Immature natural killer cell (primary cell): ENCODE results near the gene HDAC2. TPM values are rescaled to one million over a fixed set of nuclear protein-coding genes. Genes with fewer than 3 reads are reported as not detected.
A peak's percentile ranks its signal among the peaks of the same experiment; 100 is the strongest.
"Not testable (repeated sequence)": the region's sequence is repeated elsewhere in the genome, so short reads cannot be mapped to it uniquely, and the experiment has no call there.

Experiments used
- DNase-seq, 3 donors: peaks; one replicate each; pipeline ENCODE4 v3.0.0; 2022; ENCODE audit warnings: mixed read lengths in 1 of 3
- H3K27ac Mint-ChIP-seq, 6 donors: one replicate each; pipeline ENCODE4 v1.8.0; 2020; ENCODE audit warnings: mixed read lengths in 6 of 6, mild to moderate bottlenecking in 5 of 6, inconsistent platforms in 4 of 6, moderate library complexity in 3 of 6
- H3K27me3 Mint-ChIP-seq, 3 donors: one replicate each; pipeline ENCODE4 v1.8.0; 2020 to 2021; ENCODE audit warnings: low read depth in 3 of 3, mild to moderate bottlenecking in 3 of 3, mixed read lengths in 3 of 3, moderate library complexity in 3 of 3, inconsistent platforms in 1 of 3
- H3K36me3 Mint-ChIP-seq, 3 donors: one replicate each; pipeline ENCODE4 v1.8.0; 2020; ENCODE audit warnings: mixed read lengths in 3 of 3, inconsistent platforms in 2 of 3, mild to moderate bottlenecking in 2 of 3
- H3K4me1 Mint-ChIP-seq, 2 donors: one replicate each; pipeline ENCODE4 v1.8.0; 2020; ENCODE audit warnings: inconsistent platforms in 2 of 2, mild to moderate bottlenecking in 2 of 2, mixed read lengths in 2 of 2, moderate library complexity in 1 of 2
- H3K4me3 Mint-ChIP-seq, 5 donors: one replicate each; pipeline ENCODE4 v1.8.0; 2020; ENCODE audit warnings: mild to moderate bottlenecking in 5 of 5, mixed read lengths in 5 of 5, inconsistent platforms in 3 of 5, moderate library complexity in 3 of 5
- H3K9me3 Mint-ChIP-seq, 6 donors: one replicate each; pipeline ENCODE4 v1.8.0; 2020; ENCODE audit warnings: mild to moderate bottlenecking in 6 of 6, mixed read lengths in 6 of 6, inconsistent platforms in 4 of 6, moderate library complexity in 3 of 6
- polyA plus RNA-seq, 3 donors: library from polyadenylated mRNA; unstranded; fragments of 300-500 nt; fragmentation: Illumina TruSeq; gene quantifications; one replicate each; pipeline ENCODE4 v1.2.3, GENCODE V29; 2021

HDAC2 gene
- polyA plus RNA-seq, 3 donors from 2014 or later: 61.2 to 103 (median 90.3) TPM

DNA sequence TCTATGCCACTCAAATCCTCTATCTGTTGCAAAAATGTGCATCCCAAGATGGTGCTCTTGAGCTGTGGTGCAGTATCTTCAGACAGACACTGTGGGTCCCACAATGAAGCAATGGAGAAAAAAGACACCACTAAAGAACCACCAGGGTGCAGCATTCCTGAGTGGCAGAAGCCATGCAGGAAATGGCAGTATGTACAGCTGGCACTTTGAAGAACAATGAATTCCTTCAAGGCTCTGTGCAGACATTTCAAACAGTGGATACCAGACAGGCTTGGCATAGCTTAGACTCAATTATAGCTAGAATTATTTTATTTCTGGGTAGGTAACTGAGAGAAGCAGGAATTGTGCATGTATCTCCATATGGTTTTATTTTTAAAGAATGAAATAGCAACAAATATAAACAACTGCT lies 24.0 kb upstream of the HDAC2 start:
- H3K9me3 Mint-ChIP-seq: no peaks in the 10 kb centered on the region
- DNase-seq: no peak
- H3K27ac Mint-ChIP-seq: no peak overlapping the region
- no peaks in the 10 kb centered on the region for H3K4me1 Mint-ChIP-seq
- H3K36me3 Mint-ChIP-seq: no peaks in the 10 kb centered on the region
- H3K4me3 Mint-ChIP-seq: no peak overlapping the region
- peaks cover 1 to 7% (median 3%) of the 10 kb centered on the region in 3 donors for H3K27me3 Mint-ChIP-seq

GRCh38 chr6:113989675-113990074 lies 18.7 kb upstream of the HDAC2 start:
- no peaks in the 10 kb centered on the region for H3K36me3 Mint-ChIP-seq
- H3K4me1 Mint-ChIP-seq: no peaks in the 10 kb centered on the region
- H3K27ac Mint-ChIP-seq: no peak overlapping the region
- no peaks in the 10 kb centered on the region for H3K9me3 Mint-ChIP-seq
- peaks cover 1 to 10% (median 10%) of the 10 kb centered on the region in 3 donors for H3K27me3 Mint-ChIP-seq
- no peak for DNase-seq
- no peak overlapping the region for H3K4me3 Mint-ChIP-seq

GRCh38 chr6:113982675-113983074 lies 11.7 kb upstream of the HDAC2 start:
- not testable (repeated sequence) for H3K4me1 Mint-ChIP-seq, H3K36me3 Mint-ChIP-seq, H3K9me3 Mint-ChIP-seq, H3K27me3 Mint-ChIP-seq, H3K4me3 Mint-ChIP-seq, H3K27ac Mint-ChIP-seq, DNase-seq

GRCh38 chr6:113982055-113982550 lies 11.2 kb upstream of the HDAC2 start:
- Mint-ChIP-seq H3K4me3 (no peak overlapping the region), H3K36me3 (no peaks in the 10 kb centered on the region), H3K9me3 (no peaks in the 10 kb centered on the region), H3K4me1 (no peaks in the 10 kb centered on the region), H3K27ac (no peak overlapping the region), H3K27me3 (peaks cover 0 to 5% (median 0%) of the 10 kb centered on the region in 3 donors)
- DNase-seq: no peak

- H3K9me3 Mint-ChIP-seq: no peaks in the 10 kb centered on the region
- DNase-seq: no peak
- H3K36me3 Mint-ChIP-seq: no peaks in the 10 kb centered on the region
- no peaks in the 10 kb centered on the region for H3K4me1 Mint-ChIP-seq
- no peak overlapping the region for H3K4me3 Mint-ChIP-seq
- peaks cover 0 to 5% (median 0%) of the 10 kb centered on the region in 3 donors for H3K27me3 Mint-ChIP-seq
- no peak overlapping the region for H3K27ac Mint-ChIP-seq
These were observed 10.1 kb upstream of the HDAC2 start for GRCh38 chr6:113980937-113981554.

DNA sequence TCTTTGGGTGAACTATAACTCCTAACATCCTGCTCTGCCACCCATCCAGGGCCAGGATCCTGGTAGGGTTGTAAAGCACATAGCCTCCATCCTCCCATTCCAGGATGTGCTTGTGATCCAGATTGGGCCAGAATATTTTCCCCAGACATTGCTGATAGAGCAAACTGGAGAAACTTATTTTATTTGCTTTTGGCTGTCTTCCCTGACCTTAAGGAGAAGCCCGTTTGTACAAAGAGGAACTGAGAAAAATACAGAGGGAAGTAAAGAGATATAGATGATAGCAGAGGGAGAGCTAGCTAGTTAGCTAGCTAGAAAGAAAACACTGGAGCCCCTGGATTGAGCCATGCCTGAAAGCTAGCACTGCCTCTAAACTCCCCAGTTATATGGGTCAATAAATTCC lies 9.0 kb upstream of the HDAC2 start:
- no peaks in the 10 kb centered on the region for H3K9me3 Mint-ChIP-seq
- no peak overlapping the region for H3K27ac Mint-ChIP-seq
- DNase-seq: no peak
- H3K27me3 Mint-ChIP-seq: peaks cover 0 to 5% (median 0%) of the 10 kb centered on the region in 3 donors
- H3K4me3 Mint-ChIP-seq: no peak overlapping the region
- no peaks in the 10 kb centered on the region for H3K36me3 Mint-ChIP-seq
- H3K4me1 Mint-ChIP-seq: no peaks in the 10 kb centered on the region

DNA sequence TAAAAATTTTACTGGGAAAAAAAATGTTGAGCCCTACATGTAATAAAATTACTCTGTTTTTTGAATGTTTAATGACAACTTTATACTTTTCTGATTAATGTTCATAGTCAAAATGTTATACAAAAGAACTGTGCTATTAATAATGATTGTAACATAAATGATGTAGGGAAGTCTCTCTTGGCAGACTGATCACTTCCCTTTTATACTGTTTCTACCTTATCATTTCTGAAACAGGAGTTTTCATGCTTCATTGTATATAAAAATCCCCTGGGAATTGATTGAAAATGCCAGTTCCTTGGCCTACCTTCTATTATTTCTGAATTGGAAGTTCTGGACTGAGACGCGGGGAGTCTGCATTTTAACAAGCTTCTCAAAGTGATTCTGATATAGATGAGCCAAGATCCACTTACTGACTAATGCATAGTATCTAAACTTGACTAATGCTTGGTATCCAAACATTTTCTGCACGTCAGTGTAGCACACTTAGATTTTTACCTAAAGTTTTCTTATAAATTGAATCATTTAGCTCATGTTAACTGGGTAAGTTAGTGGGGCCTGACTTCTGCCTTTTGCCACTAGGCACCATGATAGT lies 7.2 kb upstream of the HDAC2 start:
- Mint-ChIP-seq H3K4me3 (no peak overlapping the region), H3K27me3 (peaks cover 0 to 2% (median 0%) of the 10 kb centered on the region in 3 donors), H3K27ac (no peak overlapping the region)

DNA sequence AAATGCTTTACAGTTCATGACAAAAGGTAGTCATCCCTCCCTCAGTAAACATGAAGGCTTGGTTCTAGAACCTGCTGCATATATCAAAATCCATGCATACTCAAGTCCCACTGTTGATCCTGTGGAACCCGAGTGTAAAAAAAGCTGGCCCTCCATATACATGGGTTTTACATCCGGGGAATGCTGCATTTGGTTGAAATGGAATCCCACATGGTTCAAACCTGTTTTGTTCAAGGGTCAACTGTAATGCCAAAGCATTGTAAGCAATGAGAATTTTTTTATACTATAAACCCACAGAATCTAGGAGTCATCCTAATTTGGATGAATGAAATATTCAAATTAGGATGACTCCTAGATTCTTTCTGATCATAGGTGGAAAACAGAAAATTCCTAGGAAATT lies 5.9 kb upstream of the HDAC2 start:
- H3K36me3 Mint-ChIP-seq: no peaks in the 10 kb centered on the region
- no peak overlapping the region for H3K27ac Mint-ChIP-seq
- peaks cover 0 to 4% (median 2%) of the 10 kb centered on the region in 3 donors for H3K27me3 Mint-ChIP-seq
- DNase-seq: no peak
- no peaks in the 10 kb centered on the region for H3K9me3 Mint-ChIP-seq
- H3K4me3 Mint-ChIP-seq: no peak overlapping the region
- H3K4me1 Mint-ChIP-seq: peaks cover 0 to 9% of the 10 kb centered on the region in 2 donors

More for the DNA sequence above, 7.2 kb upstream of the HDAC2 start:
- H3K36me3 Mint-ChIP-seq: no peaks in the 10 kb centered on the region
- H3K4me1 Mint-ChIP-seq: no peaks in the 10 kb centered on the region
- no peak for DNase-seq
- no peaks in the 10 kb centered on the region for H3K9me3 Mint-ChIP-seq

- Mint-ChIP-seq H3K4me1 (peaks cover 25 to 42% of the 10 kb centered on the region in 2 donors), H3K9me3 (no peaks in the 10 kb centered on the region), H3K27ac (peak overlapping the region in 5 of 6 donors; percentile 22 to 97 (median 93)), H3K27me3 (peaks cover 7 to 20% (median 9%) of the 10 kb centered on the region in 3 donors), H3K36me3 (no peaks in the 10 kb centered on the region), H3K4me3 (peak overlapping the region; percentile 92 to 98 (median 97))
- no peak for DNase-seq
These were observed 793 bp upstream of the HDAC2 start for GRCh38 chr6:113971741-113972140.

GRCh38 chr6:113969888-113970804 lies 802 bp downstream of the HDAC2 start:
- Mint-ChIP-seq H3K27ac (peak overlapping the region; percentile 74 to 97 (median 92)), H3K27me3 (peaks cover 7 to 20% (median 9%) of the 10 kb centered on the region in 3 donors), H3K4me3 (peak overlapping the region; percentile 92 to 98 (median 97)), H3K4me1 (peaks cover 25 to 50% of the 10 kb centered on the region in 2 donors), H3K36me3 (no peaks in the 10 kb centered on the region), H3K9me3 (no peaks in the 10 kb centered on the region)
- peak; percentile 57 to 60 (median 60) for DNase-seq

- peak overlapping the region; percentile 5 to 96 (median 35) for H3K4me3 Mint-ChIP-seq
- H3K9me3 Mint-ChIP-seq: no peaks in the 10 kb centered on the region
- peaks cover 33 to 67% of the 10 kb centered on the region in 2 donors for H3K4me1 Mint-ChIP-seq
- peak overlapping the region in 2 of 6 donors; percentile 18 to 33 for H3K27ac Mint-ChIP-seq
- no peak for DNase-seq
- no peaks in the 10 kb centered on the region for H3K36me3 Mint-ChIP-seq
- peaks cover 7 to 20% (median 9%) of the 10 kb centered on the region in 3 donors for H3K27me3 Mint-ChIP-seq
These were observed 2.5 kb downstream of the HDAC2 start for GRCh38 chr6:113968472-113968871.

GRCh38 chr6:113967777-113968176 lies 3.2 kb downstream of the HDAC2 start:
- H3K27ac Mint-ChIP-seq: peak overlapping the region in 3 of 6 donors; percentile 7 to 18 (median 17)

DNA sequence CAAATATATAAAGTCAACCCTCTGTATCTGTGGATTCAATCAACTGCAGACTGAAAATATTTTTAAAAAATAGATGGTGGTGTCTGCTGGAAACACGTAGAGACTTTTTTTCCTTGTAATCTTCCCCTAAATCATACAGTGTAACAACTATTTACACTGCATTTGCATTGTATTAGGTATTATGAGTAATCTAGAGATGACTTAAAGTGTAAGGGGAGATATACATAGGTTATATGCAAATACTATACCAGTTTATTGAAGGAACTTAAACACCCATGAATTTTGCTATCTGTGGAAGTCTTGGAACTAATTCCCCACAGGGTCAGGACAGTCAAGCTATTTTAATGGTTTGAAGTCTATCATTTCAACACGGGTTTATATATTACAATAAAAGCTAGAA lies 10.2 kb downstream of the HDAC2 start:
- Mint-ChIP-seq H3K4me3 (no peak overlapping the region), H3K9me3 (no peaks in the 10 kb centered on the region), H3K36me3 (peaks cover 0 to 11% (median 9%) of the 10 kb centered on the region in 3 donors), H3K4me1 (peaks cover 22 to 62% of the 10 kb centered on the region in 2 donors), H3K27ac (no peak overlapping the region), H3K27me3 (no peaks in the 10 kb centered on the region)
- DNase-seq: no peak

More at GRCh38 chr6:113967777-113968176, 3.2 kb downstream of the HDAC2 start:
- H3K36me3 Mint-ChIP-seq: no peaks in the 10 kb centered on the region
- H3K4me3 Mint-ChIP-seq: peak overlapping the region in 1 of 5 donors; percentile 11
- no peak for DNase-seq
- H3K9me3 Mint-ChIP-seq: no peaks in the 10 kb centered on the region
- peaks cover 33 to 68% of the 10 kb centered on the region in 2 donors for H3K4me1 Mint-ChIP-seq
- H3K27me3 Mint-ChIP-seq: peaks cover 7 to 20% (median 9%) of the 10 kb centered on the region in 3 donors
